GM10248 (cell line): ENCODE data around the gene STAT4.

Experiments
- CTCF ChIA-PET: fragments of 300-600 bp; sonication (Branson Sonifier 250); formaldehyde crosslinking; extraction: SDS; loops from one replicate; lab custom pipeline; 2021; ENCODE audit warnings: antibody characterized with exemption; lab: Yijun Ruan, JAX
- POLR2A ChIA-PET: fragments of 350-650 bp; sonication (Branson Sonifier 250); formaldehyde crosslinking; extraction: SDS; loops from one replicate; lab custom pipeline; 2020; ENCODE audit warnings: antibody characterized with exemption; lab: Yijun Ruan, JAX
- DNase-seq: peaks from one replicate; pipeline ENCODE4 v3.0.0; 2012; ENCODE audit errors: extremely low spot score
- CTCF ChIP-seq: IDR thresholded peaks from 2 replicates; pipeline ENCODE4 v1.5.1; 2012; ENCODE audit warnings: mild to moderate bottlenecking, low read depth; ENCODE audit errors: extremely low read depth, missing control alignments, control extremely low read depth

STAT4 gene

GRCh38 chr2:191029280-191029950 is 121.4 kb downstream of the STAT4 start:
- POLR2A ChIA-PET: no interaction called here
- CTCF ChIA-PET: interaction anchor here (0.8 to 2.4 kb wide), 9 partner anchors 9 to 248 kb away, joined by 3 to 11 read pairs (median 5); no protein-coding TSS in a partner anchor
- DNase-seq: no peak
- no peak for TF ChIP-seq CTCF

- no peak for TF ChIP-seq CTCF
- POLR2A ChIA-PET: no interaction called here
- no peak for DNase-seq
- CTCF ChIA-PET: interaction anchor here (1.1 kb wide), 1 partner anchor 9 kb away, joined by 4 read pairs; no protein-coding TSS in a partner anchor
Observed at GRCh38 chr2:191026377-191026776, 124.4 kb downstream of the STAT4 start.

- DNase-seq: no peak
- ChIA-PET CTCF (interaction anchor here (0.9 kb wide), 1 partner anchor 25 kb away, joined by 3 read pairs; no protein-coding TSS in a partner anchor), POLR2A (no interaction called here)
- TF ChIP-seq CTCF: no peak
Observed at GRCh38 chr2:191025135-191025534, 125.7 kb downstream of the STAT4 start.

GRCh38 chr2:191023235-191023679 is 127.5 kb downstream of the STAT4 start:
- ChIA-PET POLR2A (no interaction called here), CTCF (interaction anchor here (1.7 kb wide), 1 partner anchor 132 kb away, joined by 4 read pairs; no protein-coding TSS in a partner anchor)
- DNase-seq: no peak
- TF ChIP-seq CTCF: no peak

GRCh38 chr2:191020742-191021381 is 129.9 kb downstream of the STAT4 start:
- no peak for TF ChIP-seq CTCF
- ChIA-PET POLR2A (no interaction called here), CTCF (interaction anchor here (1.5 kb wide), 1 partner anchor 32 kb away, joined by 5 read pairs; no protein-coding TSS in a partner anchor)
- DNase-seq: peak; percentile 25

GRCh38 chr2:191020221-191020741 is 130.5 kb downstream of the STAT4 start:
- peak; percentile 93 for DNase-seq
- CTCF ChIA-PET: interaction anchor here (1.5 kb wide), 1 partner anchor 32 kb away, joined by 5 read pairs; no protein-coding TSS in a partner anchor
- no peak for TF ChIP-seq CTCF
- POLR2A ChIA-PET: no interaction called here
